Smooth muscle cell (in vitro differentiated cells): ENCODE data around the gene CAMK4. TPM values are rescaled to one million over a fixed set of nuclear protein-coding genes. Genes with fewer than 3 reads are reported as not detected.

ENCODE experiments used
- DNase-seq: peaks from one replicate; lab custom pipeline; 2025; ENCODE audit not compliant: unreplicated experiment; lab: John Stamatoyannopoulos, UW
- H2AFZ ChIP-seq: fragments of 200-600 bp; sonication (generic); 2 replicates; pipeline ENCODE4 v1.6.0; 2016; ENCODE audit warnings: antibody characterized with exemption, low read depth, mild to moderate bottlenecking
- H3F3A ChIP-seq: fragments of 200-600 bp; sonication (generic); 2 replicates; pipeline ENCODE4 v1.6.0; 2017; ENCODE audit warnings: antibody characterized with exemption, low read depth
- H3K27ac ChIP-seq: fragments of 200-600 bp; sonication (generic); 2 replicates; pipeline ENCODE4 v1.5.1; 2016; ENCODE audit warnings: low read depth, mild to moderate bottlenecking
- H3K27me3 ChIP-seq: fragments of 200-600 bp; sonication (generic); 2 replicates; pipeline ENCODE4 v1.6.1; 2016; ENCODE audit warnings: low read depth, mild to moderate bottlenecking
- H3K36me3 ChIP-seq: fragments of 200-600 bp; sonication (generic); 2 replicates; pipeline ENCODE4 v1.5.1; 2016; ENCODE audit warnings: low read depth
- H3K4me1 ChIP-seq: fragments of 200-600 bp; sonication (generic); 2 replicates; pipeline ENCODE4 v1.5.1; 2016; ENCODE audit warnings: low read depth
- H3K4me2 ChIP-seq: fragments of 200-600 bp; sonication (generic); 2 replicates; pipeline ENCODE4 v1.6.0; 2016; ENCODE audit warnings: mild to moderate bottlenecking
- H3K4me3 ChIP-seq: fragments of 200-600 bp; sonication (generic); 2 replicates; pipeline ENCODE4 v1.5.1; 2016; ENCODE audit warnings: mild to moderate bottlenecking
- H3K79me2 ChIP-seq: fragments of 200-600 bp; sonication (generic); 2 replicates; pipeline ENCODE4 v1.6.0; 2016; ENCODE audit warnings: low read depth, mild to moderate bottlenecking
- H3K9ac ChIP-seq: fragments of 200-600 bp; sonication (generic); 2 replicates; pipeline ENCODE4 v1.6.0; 2016; ENCODE audit warnings: low read depth
- H3K9me3 ChIP-seq: fragments of 200-600 bp; sonication (generic); replicated peaks from 2 replicates; pipeline ENCODE4 v1.5.1; 2016; ENCODE audit warnings: low read depth
- H4K20me1 ChIP-seq: fragments of 200-600 bp; sonication (generic); 2 replicates; pipeline ENCODE4 v1.6.0; 2016; ENCODE audit warnings: low read depth
- WGBS: methylation state at CpG from one replicate; pipeline ENCODE4 v1.1.7; 2016; ENCODE audit warnings: low lambda C conversion rate; 5-methylcytosine and 5-hydroxymethylcytosine counted together
- polyA plus RNA-seq: library from polyadenylated mRNA; unstranded; fragments of >200 nt; fragmentation: Nextera tagmentation; extraction: Ambion mirVana; gene quantifications from 2 replicates; pipeline ENCODE4 v1.2.1, GENCODE V29; 2016
- total RNA-seq: library from RNA; depleted of rRNA; stranded (reverse); fragments of >200 nt; gene quantifications from 2 replicates; pipeline ENCODE4 v1.2.3, GENCODE V29; 2014
- TF ChIP-seq, protein P1 (sequence below): fragments of 200-600 bp; sonication (generic); IDR thresholded peaks from 2 replicates; pipeline ENCODE4 v1.5.1; 2017; ENCODE audit warnings: borderline replicate concordance, mild to moderate bottlenecking, antibody characterized with exemption; ENCODE audit not compliant: insufficient read depth, poor library complexity, severe bottlenecking

CAMK4 gene
- total and polyA plus RNA-seq, 2 experiments from 2014 or later, result 1.1 to 3.6 TPM

DNA sequence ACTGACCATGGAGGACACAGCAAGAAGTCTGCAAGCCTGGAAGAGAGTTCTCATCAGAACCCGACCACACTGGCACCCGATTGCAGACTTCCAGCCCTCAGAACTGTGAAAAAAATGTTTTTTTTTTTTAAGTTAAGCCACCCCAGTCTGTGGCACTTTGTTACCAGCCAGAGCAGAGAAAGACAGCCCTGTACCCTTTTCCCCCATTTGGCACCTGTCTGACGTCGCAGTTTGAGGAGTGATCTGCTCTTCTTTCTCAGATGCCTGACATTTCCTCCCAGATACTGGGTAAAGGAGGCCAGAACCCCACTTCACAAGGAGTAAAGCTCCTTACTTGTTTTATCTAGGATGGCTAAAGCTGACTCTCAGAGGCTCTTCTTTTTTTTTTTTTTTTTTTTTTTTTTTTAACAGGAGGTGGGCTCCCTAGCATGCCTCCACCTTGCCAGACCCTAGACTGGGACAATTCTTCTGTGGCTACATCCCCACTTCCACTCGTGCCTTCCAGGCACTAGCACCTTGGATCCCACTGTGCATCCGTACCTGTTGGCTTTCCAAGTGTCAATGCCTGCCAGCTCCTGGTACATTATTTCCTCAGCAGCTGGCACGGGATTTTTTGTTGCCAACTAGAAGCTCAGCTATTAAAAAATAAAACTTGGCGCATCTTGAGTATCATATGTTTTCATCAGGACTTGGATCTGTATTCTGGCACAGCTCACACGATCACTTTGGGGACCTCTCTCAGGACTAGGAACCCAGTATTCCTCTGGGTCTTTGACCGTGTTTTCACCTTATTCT lies 14.4 kb downstream of the CAMK4 start:
- H4K20me1 ChIP-seq, result no peaks in the 10 kb centered on the region
- TF ChIP-seq, protein P1, sequence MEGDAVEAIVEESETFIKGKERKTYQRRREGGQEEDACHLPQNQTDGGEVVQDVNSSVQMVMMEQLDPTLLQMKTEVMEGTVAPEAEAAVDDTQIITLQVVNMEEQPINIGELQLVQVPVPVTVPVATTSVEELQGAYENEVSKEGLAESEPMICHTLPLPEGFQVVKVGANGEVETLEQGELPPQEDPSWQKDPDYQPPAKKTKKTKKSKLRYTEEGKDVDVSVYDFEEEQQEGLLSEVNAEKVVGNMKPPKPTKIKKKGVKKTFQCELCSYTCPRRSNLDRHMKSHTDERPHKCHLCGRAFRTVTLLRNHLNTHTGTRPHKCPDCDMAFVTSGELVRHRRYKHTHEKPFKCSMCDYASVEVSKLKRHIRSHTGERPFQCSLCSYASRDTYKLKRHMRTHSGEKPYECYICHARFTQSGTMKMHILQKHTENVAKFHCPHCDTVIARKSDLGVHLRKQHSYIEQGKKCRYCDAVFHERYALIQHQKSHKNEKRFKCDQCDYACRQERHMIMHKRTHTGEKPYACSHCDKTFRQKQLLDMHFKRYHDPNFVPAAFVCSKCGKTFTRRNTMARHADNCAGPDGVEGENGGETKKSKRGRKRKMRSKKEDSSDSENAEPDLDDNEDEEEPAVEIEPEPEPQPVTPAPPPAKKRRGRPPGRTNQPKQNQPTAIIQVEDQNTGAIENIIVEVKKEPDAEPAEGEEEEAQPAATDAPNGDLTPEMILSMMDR, result no peak
- H3K27me3 ChIP-seq, result no peaks in the 10 kb centered on the region
- WGBS, result 89% methylated on average over 10 of the region's 10 CpGs
- H3K36me3 ChIP-seq, result no peaks in the 10 kb centered on the region
- H3K27ac ChIP-seq, result no peak overlapping the region
- no peak overlapping the region for H3K4me2 ChIP-seq
- H3K9ac ChIP-seq, result no peak overlapping the region
- no peaks in the 10 kb centered on the region for H3F3A ChIP-seq
- H3K4me3 ChIP-seq, result no peak overlapping the region
- no peaks in the 10 kb centered on the region for H3K4me1 ChIP-seq
- no peak overlapping the region for H2AFZ ChIP-seq
- DNase-seq, result no peak
- H3K79me2 ChIP-seq, result no peaks in the 10 kb centered on the region
- H3K9me3 ChIP-seq, result no peaks in the 10 kb centered on the region

DNA sequence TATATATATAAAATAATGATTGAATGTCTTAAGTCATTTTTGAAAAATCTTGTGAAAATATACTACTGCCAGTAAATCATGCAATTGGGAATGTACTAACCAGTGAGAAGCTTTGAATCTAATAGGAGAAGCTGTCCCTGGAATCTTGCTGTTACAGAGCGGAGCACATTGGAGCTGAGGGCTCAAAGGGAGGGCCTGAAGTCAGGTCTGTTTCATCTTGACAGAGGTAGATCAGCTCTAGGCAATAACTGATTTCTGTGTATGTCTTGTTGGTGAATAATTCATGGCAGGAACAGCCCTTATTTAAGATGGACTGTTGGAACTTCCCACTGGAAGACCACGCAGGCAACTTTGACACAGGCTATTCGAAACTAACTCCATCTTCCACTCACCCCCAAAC lies 17.5 kb downstream of the CAMK4 start:
- 91% methylated on average over 3 of the region's 3 CpGs for WGBS
- DNase-seq, result no peak
- Histone ChIP-seq H3K27me3 (no peaks in the 10 kb centered on the region), H2AFZ (no peak overlapping the region), H3K4me2 (no peak overlapping the region), H3K9me3 (no peaks in the 10 kb centered on the region), H3K4me1 (no peaks in the 10 kb centered on the region), H3K4me3 (no peak overlapping the region), H3K27ac (no peak overlapping the region), H4K20me1 (no peaks in the 10 kb centered on the region), H3K9ac (no peak overlapping the region), H3F3A (no peaks in the 10 kb centered on the region), H3K79me2 (no peaks in the 10 kb centered on the region), H3K36me3 (no peaks in the 10 kb centered on the region)
- TF ChIP-seq, protein P1, result no peak

DNA sequence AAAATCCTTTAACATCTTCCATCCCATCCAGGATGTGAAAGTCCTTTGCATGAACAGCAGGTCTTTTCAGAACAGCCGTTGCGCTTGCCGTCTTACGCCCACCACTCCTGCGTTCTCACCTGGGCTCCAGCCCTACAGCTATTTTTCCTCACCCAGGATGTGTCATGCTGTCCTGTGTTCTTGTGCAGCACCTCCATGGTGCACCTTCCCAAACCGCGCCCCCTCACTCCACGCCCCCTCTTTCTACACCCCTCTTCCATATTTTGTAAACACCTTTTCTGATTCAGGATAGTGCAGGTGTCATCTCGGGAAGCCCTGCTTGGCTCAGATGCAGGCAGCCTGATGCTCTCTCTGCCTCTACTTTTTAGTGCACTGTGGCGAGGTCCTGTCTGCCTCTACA lies 18.4 kb downstream of the CAMK4 start:
- TF ChIP-seq, protein P1, result no peak
- no peaks in the 10 kb centered on the region for H3K9me3 ChIP-seq
- 91% methylated on average over 10 of the region's 10 CpGs for WGBS

DNA sequence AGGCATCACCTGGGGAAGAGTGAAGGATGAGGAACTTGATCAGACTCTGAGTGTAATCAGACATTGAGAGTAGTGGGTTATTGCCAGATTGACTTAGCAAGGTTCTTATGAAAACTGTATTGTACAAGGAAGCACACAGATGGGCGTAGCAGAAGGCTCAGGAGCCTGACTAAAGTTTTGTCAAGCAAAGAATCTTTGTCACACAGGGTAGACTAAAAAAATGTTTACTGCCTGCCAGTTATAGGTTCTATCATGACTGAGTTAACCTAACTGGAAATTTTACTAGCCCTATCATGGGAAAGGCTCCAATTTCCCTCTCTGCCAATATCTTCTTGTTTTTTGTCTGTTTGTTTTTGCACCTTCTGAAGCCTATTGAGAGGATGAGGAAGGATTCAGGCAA lies 19.1 kb downstream of the CAMK4 start:
- no peak overlapping the region for H2AFZ ChIP-seq
- H4K20me1 ChIP-seq, result no peaks in the 10 kb centered on the region
- no peaks in the 10 kb centered on the region for H3K36me3 ChIP-seq
- no peaks in the 10 kb centered on the region for H3K27me3 ChIP-seq
- WGBS, result 100% methylated on average over 1 of the region's 1 CpG
- no peaks in the 10 kb centered on the region for H3F3A ChIP-seq
- no peaks in the 10 kb centered on the region for H3K4me1 ChIP-seq
- no peak overlapping the region for H3K4me3 ChIP-seq
- no peak overlapping the region for H3K4me2 ChIP-seq
- H3K9me3 ChIP-seq, result no peaks in the 10 kb centered on the region
- TF ChIP-seq, protein P1, result no peak
- H3K79me2 ChIP-seq, result no peaks in the 10 kb centered on the region
- no peak overlapping the region for H3K9ac ChIP-seq
- no peak for DNase-seq
- no peak overlapping the region for H3K27ac ChIP-seq

More for the DNA sequence above, 18.4 kb downstream of the CAMK4 start:
- no peaks in the 10 kb centered on the region for H3K36me3 ChIP-seq
- H3K79me2 ChIP-seq, result no peaks in the 10 kb centered on the region
- no peaks in the 10 kb centered on the region for H3K27me3 ChIP-seq
- DNase-seq, result no peak
- no peaks in the 10 kb centered on the region for H4K20me1 ChIP-seq
- H3K4me3 ChIP-seq, result no peak overlapping the region
- no peak overlapping the region for H2AFZ ChIP-seq
- no peak overlapping the region for H3K4me2 ChIP-seq
- no peak overlapping the region for H3K9ac ChIP-seq
- H3K4me1 ChIP-seq, result no peaks in the 10 kb centered on the region
- no peak overlapping the region for H3K27ac ChIP-seq
- no peaks in the 10 kb centered on the region for H3F3A ChIP-seq
